Vagina (tissue), 2 donors: ENCODE measurements around the gene TALDO1. TPM values are rescaled to one million over a fixed set of nuclear protein-coding genes. Genes with fewer than 3 reads are reported as not detected.

Experiments used
- DNase-seq, 2 donors: peaks; one replicate each; pipeline ENCODE4 v3.0.0-alpha.2; 2017; ENCODE audit errors: extremely low spot score in 2 of 2
- H3K27ac ChIP-seq: fragments of 200-600 bp; sonication (generic); one replicate; pipeline ENCODE4 v1.5.1; 2019
- H3K27me3 ChIP-seq: fragments of 200-600 bp; sonication (generic); one replicate; pipeline ENCODE4 v1.5.1; 2019
- H3K36me3 ChIP-seq, 2 donors: fragments of 200-600 bp; sonication (generic); one replicate each; pipeline ENCODE4 v1.5.1; 2017 to 2019
- H3K4me1 ChIP-seq: fragments of 200-600 bp; sonication (generic); one replicate; pipeline ENCODE4 v1.5.1; 2019
- H3K4me3 ChIP-seq, 2 donors: fragments of 200-600 bp; sonication (generic); 1 replicate in 1 of 2; 2 replicates in 1 of 2; pipeline ENCODE4 v1.5.1; 2016 to 2019
- H3K9me3 ChIP-seq: fragments of 200-600 bp; sonication (generic); one replicate; pipeline ENCODE4 v1.5.1; 2019
- POLR2A ChIP-seq, 2 donors: fragments of 450-650 bp; IDR thresholded peaks; one replicate each; pipeline ENCODE4 v1.6.1; 2017; ENCODE audit warnings: antibody characterized with exemption in 2 of 2, mild to moderate bottlenecking in 2 of 2, moderate library complexity in 2 of 2
- POLR2AphosphoS5 ChIP-seq, 2 donors: sonication (generic); formaldehyde crosslinking; IDR thresholded peaks; one replicate each; pipeline ENCODE4 v1.9.0; 2017; ENCODE audit warnings: antibody characterized with exemption in 2 of 2, mild to moderate bottlenecking in 2 of 2, low read depth in 1 of 2; ENCODE audit not compliant: insufficient read depth in 1 of 2
- intact Hi-C: fragments of 100-400 bp; cut with DNase I; formaldehyde crosslinking; loops from one replicate; pipeline ENCODE4 v1.15.1; 2023
- total RNA-seq: library from RNA; depleted of rRNA; stranded (reverse); fragments of >200 nt; gene quantifications from one replicate; pipeline ENCODE4 v1.2.3, GENCODE V29; 2016
- TF ChIP-seq, protein P1 (sequence below), 3 experiments: fragments of 450-650 bp in 2 of 3; fragments of 200-600 bp in 1 of 3; sonication (generic) in 1 of 3; IDR thresholded peaks; one replicate each; pipeline ENCODE4 v1.5.1; 2017 to 2019; ENCODE audit warnings: antibody characterized with exemption in 3 of 3, mild to moderate bottlenecking in 2 of 3, moderate library complexity in 2 of 3

The TALDO1 gene
- total RNA-seq, 1 donor from 2014 or later, result 158 TPM

DNA sequence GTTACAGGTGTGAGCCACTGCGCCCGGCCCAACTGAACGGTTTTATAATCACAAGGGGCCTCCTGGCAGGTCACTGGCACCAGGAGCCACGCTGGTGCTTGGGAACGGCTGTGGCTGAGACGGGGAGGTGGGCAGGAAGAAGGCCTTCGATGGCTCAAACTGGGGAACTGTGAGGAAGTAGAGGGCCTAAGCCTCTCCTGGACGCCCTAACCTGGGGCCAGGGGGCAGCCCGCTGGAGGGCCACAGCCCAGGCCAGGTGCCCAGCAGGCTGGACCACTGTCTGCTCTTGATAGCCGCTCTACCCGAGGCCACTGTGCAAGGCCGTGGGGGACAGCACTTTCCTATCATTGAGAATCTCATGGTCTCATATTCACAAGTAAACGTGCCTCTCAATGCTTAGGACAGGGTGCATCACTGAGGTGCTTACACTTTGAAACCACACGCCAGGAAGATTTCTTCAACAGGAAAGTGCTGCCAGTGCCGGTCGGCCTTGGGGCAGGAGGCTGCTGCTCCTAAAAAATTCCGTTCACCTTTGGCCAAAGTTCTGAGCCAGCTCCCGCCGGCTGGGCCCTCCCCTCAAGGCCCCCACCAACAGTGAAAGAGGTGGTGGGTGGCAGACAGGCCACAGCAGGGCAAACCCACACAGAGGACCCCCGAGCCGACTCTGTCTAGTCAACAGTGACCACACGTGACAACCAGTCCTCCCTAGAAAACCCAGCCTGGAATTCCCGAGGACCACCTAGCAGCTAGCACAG, 22.8 kb downstream of the TALDO1 start:
- H3K27ac ChIP-seq, result no peak overlapping the region
- no peaks in the 10 kb centered on the region for H3K9me3 ChIP-seq
- peaks cover 4% of the 10 kb centered on the region for H3K4me1 ChIP-seq
- intact Hi-C loops, result no loop called here
- H3K27me3 ChIP-seq, result no peaks in the 10 kb centered on the region
- no peak overlapping the region for H3K4me3 ChIP-seq
- peaks cover 0 to 31% of the 10 kb centered on the region in 2 donors for H3K36me3 ChIP-seq
- DNase-seq, result no peak
- TF ChIP-seq POLR2AphosphoS5 (IDR thresholded peaks at IDR 0.05; ENCODE audit: insufficient read depth in 1 of 2, low read depth in 1 of 2) (no peak), POLR2A (IDR thresholded peaks at IDR 0.05) (no peak)
- TF ChIP-seq, protein P1, sequence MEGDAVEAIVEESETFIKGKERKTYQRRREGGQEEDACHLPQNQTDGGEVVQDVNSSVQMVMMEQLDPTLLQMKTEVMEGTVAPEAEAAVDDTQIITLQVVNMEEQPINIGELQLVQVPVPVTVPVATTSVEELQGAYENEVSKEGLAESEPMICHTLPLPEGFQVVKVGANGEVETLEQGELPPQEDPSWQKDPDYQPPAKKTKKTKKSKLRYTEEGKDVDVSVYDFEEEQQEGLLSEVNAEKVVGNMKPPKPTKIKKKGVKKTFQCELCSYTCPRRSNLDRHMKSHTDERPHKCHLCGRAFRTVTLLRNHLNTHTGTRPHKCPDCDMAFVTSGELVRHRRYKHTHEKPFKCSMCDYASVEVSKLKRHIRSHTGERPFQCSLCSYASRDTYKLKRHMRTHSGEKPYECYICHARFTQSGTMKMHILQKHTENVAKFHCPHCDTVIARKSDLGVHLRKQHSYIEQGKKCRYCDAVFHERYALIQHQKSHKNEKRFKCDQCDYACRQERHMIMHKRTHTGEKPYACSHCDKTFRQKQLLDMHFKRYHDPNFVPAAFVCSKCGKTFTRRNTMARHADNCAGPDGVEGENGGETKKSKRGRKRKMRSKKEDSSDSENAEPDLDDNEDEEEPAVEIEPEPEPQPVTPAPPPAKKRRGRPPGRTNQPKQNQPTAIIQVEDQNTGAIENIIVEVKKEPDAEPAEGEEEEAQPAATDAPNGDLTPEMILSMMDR (IDR thresholded peaks at IDR 0.05), result no peak

DNA sequence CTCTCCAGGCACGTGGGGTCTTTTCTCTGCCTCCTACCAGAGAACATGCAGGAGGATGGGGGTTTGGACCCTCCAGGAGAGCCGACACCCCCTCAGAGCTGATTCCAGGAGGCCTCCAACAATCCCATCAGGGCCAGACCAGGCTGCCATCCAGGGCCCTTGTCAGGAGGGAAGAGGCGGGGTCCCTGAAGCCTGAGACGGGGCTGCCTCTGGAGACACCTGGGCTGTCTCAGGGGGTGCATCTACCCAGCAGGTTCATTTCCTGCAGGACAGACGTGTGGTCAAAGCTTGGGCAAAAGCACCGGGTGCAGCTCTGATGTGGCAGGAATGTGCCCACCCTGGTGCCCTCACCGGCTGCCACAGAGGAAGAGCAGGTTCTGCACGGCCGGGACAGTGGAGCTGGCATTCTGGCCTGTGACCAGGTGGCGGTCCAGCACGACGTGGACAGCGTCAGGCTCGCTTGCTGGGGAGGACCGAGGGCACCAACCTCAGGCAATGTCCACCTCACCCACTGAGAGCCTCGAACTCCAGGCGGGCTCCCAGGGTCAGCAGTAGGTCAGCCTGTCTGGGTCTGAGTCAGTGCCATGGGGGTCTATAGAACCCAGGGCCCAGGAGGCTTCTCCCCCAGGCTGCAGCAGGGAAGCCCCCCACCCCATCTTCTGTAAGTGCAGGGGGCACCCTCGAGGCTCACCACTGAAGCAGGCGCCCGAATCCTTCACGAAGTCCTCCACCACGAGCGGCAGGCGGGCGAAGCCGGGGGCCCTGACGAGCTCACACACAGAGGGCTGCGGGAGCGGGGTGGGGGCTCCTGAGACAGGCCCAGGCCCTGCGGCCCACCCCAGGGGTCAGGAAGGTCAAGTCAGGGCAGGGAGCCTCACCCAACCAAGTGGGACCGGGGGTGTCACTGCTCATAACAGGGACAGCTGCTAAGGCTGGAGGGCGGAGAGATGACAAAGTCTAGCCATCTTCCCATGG, 23.7 kb downstream of the TALDO1 start:
- no peak overlapping the region for H3K27ac ChIP-seq
- H3K36me3 ChIP-seq, result peaks cover 0 to 29% of the 10 kb centered on the region in 2 donors
- no peak for DNase-seq
- H3K4me1 ChIP-seq, result peaks cover 12% of the 10 kb centered on the region
- H3K9me3 ChIP-seq, result no peaks in the 10 kb centered on the region
- H3K27me3 ChIP-seq, result no peaks in the 10 kb centered on the region
- intact Hi-C loops, result no loop called here
- TF ChIP-seq POLR2A (IDR thresholded peaks at IDR 0.05), result no peak
- TF ChIP-seq, protein P1 (IDR thresholded peaks at IDR 0.05), result no peak
- TF ChIP-seq POLR2AphosphoS5 (IDR thresholded peaks at IDR 0.05; ENCODE audit: insufficient read depth in 1 of 2, low read depth in 1 of 2), result no peak
- no peak overlapping the region for H3K4me3 ChIP-seq

DNA sequence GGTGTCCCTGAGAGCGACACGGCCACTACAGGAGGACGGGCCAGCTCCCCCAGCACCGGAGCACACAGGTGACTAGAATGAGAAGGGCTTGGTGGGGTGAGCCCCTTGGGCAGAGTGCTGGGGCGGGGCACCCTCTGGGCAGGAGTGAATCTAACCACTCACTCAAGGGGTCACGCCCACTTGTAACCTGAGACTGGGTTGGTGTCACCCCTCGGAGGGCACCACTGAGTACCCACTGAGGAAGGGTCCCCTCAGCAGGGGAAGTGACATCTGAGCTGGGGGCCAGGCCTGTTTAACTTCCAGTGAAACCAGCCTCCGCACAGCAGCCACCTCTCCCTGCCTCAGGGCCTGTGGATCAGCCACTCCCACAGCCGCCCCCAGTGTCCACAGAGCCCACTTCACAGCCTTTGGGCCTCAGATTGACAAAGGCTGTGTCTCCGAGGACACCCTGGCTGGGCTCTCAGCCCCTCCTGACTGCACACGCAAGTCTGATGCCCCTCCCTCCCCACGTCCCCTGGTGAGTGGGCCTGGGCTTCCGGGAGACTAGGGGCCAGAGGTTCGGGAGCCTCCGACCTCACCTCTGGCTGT, 24.4 kb downstream of the TALDO1 start:
- Histone ChIP-seq H3K27ac (no peak overlapping the region), H3K4me1 (peaks cover 20% of the 10 kb centered on the region), H3K27me3 (no peaks in the 10 kb centered on the region), H3K9me3 (no peaks in the 10 kb centered on the region), H3K36me3 (peaks cover 0 to 21% of the 10 kb centered on the region in 2 donors), H3K4me3 (no peak overlapping the region)
- no peak for DNase-seq
- intact Hi-C loops, result no loop called here
- TF ChIP-seq POLR2AphosphoS5 (IDR thresholded peaks at IDR 0.05; ENCODE audit: insufficient read depth in 1 of 2, low read depth in 1 of 2), result no peak
- no peak for TF ChIP-seq POLR2A (IDR thresholded peaks at IDR 0.05)

DNA sequence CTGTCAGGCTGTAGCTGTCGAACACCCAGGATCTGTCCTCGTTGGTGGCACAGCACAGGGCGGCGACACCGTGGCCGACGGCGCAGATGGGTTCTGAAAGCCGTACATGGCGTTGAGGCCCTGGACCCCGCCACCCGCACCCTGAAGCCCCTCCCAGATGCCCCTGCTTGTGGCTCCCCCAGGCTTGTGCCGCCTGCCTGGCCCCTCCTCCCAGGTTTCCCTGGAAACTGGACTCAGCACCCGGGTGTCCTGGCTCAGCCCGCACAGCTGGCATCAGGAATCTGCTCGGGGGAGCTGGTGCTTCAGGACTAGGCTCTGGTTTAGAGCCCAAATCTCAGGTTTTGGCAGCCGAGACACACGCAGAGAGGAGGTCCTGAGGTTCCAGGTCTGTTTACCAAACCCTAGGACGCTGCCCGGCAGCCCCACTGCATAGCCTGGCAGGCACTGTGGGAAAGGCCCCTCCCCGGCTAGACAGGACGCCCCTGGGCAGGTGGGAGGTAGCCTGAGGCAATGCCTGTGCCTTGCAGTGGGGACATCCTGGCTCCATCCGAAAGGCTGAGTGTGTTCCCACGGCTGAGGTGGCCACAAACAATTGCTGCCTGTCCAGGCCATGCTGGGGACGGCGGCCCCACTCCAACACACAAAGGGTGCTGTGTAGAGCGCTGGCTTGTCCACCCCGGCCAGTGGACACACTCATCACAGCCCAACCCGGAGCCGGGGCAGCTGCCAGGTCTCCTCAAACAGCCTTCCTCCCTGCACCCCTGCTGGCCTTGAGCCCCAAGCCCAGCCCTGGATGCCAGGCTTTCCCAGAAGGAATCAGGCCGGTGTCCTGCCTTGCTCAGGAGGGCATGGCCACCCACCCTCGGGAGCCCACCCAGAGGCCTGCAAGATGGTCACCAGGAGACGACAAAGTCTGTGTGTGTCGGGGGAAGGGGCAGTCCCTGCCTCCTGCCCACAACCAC, 25.4 kb downstream of the TALDO1 start:
- H3K27ac ChIP-seq, result no peak overlapping the region
- peaks cover 23% of the 10 kb centered on the region for H3K4me1 ChIP-seq
- no peaks in the 10 kb centered on the region for H3K27me3 ChIP-seq
- TF ChIP-seq POLR2AphosphoS5 (IDR thresholded peaks at IDR 0.05; ENCODE audit: insufficient read depth in 1 of 2, low read depth in 1 of 2), result no peak
- no peak for DNase-seq
- intact Hi-C loops, result no loop called here
- H3K9me3 ChIP-seq, result no peaks in the 10 kb centered on the region
- no peak overlapping the region for H3K4me3 ChIP-seq
- H3K36me3 ChIP-seq, result peaks cover 0 to 20% of the 10 kb centered on the region in 2 donors

DNA sequence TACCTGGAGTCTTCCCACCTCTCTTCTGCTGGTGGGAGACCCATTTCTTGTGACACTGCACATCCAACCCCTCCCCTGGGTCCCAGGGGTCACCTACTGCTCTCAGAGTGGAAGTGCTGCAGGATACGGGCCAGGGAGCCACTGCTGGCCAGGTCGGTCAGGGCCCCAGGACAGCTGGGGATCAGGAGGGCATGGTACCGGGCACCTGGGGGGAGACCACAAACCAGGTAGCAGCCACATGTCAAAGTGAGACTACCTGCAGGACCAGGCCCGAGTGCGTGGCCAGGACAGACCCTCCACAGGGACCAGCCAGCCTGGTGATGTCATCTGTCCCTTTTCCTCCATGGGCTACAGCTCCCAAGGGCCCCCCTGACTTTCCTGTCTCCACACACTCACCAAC, 26.2 kb downstream of the TALDO1 start:
- peaks cover 30% of the 10 kb centered on the region for H3K4me1 ChIP-seq
- intact Hi-C loops, result no loop called here
- peaks cover 0 to 20% of the 10 kb centered on the region in 2 donors for H3K36me3 ChIP-seq
- TF ChIP-seq POLR2AphosphoS5 (IDR thresholded peaks at IDR 0.05; ENCODE audit: insufficient read depth in 1 of 2, low read depth in 1 of 2) (no peak), POLR2A (IDR thresholded peaks at IDR 0.05) (no peak)
- TF ChIP-seq, protein P1 (IDR thresholded peaks at IDR 0.05), result no peak
- H3K27me3 ChIP-seq, result no peaks in the 10 kb centered on the region
- H3K4me3 ChIP-seq, result no peak overlapping the region
- DNase-seq, result no peak
- H3K9me3 ChIP-seq, result no peaks in the 10 kb centered on the region
- no peak overlapping the region for H3K27ac ChIP-seq
